Ovary (tissue), 9 donors: Measurements from ENCODE around the gene UNC93A. TPM values are rescaled to one million over a fixed set of nuclear protein-coding genes. Genes with fewer than 3 reads are reported as not detected.

Experiments used
- DNase-seq, 5 donors: peaks; one replicate each; pipeline ENCODE4 v3.0.0-alpha.2; 2019 to 2020
- H3K27ac ChIP-seq, 2 donors: fragments of 200-600 bp; one replicate each; pipeline versions ENCODE4 v1.5.1 to v1.8.0; 2019 to 2022
- H3K27me3 ChIP-seq: fragments of 200-600 bp; one replicate; pipeline ENCODE4 v1.8.0; 2022
- H3K36me3 ChIP-seq: fragments of 200-600 bp; sonication (generic); one replicate; pipeline ENCODE4 v1.5.1; 2019
- H3K4me1 ChIP-seq: one replicate; pipeline ENCODE4 v1.8.1; 2013; ENCODE audit warnings: mild to moderate bottlenecking, moderate library complexity; ENCODE audit not compliant: insufficient read depth
- H3K4me3 ChIP-seq: fragments of 200-600 bp; sonication (generic); one replicate; pipeline ENCODE4 v1.5.1; 2017
- H3K9me3 ChIP-seq, 2 donors: fragments of 200-600 bp in 1 of 2; sonication (generic) in 1 of 2; one replicate each; pipeline versions ENCODE4 v1.5.1 to v1.8.1; 2013 to 2019; ENCODE audit warnings: mild to moderate bottlenecking in 1 of 2, moderate library complexity in 1 of 2
- CTCF ChIP-seq, 3 donors: fragments of 450-650 bp in 2 of 3; fragments of 200-600 bp in 1 of 3; IDR thresholded peaks; one replicate each; pipeline versions ENCODE4 v1.5.1 to v1.8.0; 2016 to 2022; ENCODE audit warnings: antibody characterized with exemption in 3 of 3, mild to moderate bottlenecking in 1 of 3
- EP300 ChIP-seq: sonication (generic); formaldehyde crosslinking; IDR thresholded peaks from one replicate; pipeline ENCODE4 v1.6.1; 2017; ENCODE audit warnings: antibody characterized with exemption
- POLR2A ChIP-seq: fragments of 450-650 bp; IDR thresholded peaks from one replicate; pipeline ENCODE4 v1.6.1; 2017; ENCODE audit warnings: antibody characterized with exemption, mild to moderate bottlenecking, moderate library complexity
- WGBS, 3 donors: extraction: QIAGEN DNeasy Blood & Tissue Kit in 1 of 3; methylation state at CpG; one replicate each; pipeline versions ENCODE4 v1.1.5 to v1.1.7; 2013 to 2017; 5-methylcytosine and 5-hydroxymethylcytosine counted together
- intact Hi-C, 4 donors: fragments of 100-400 bp; cut with DNase I; formaldehyde crosslinking; loops; one replicate each; pipeline versions ENCODE4 v1.11.0 to v1.15.1; 2022 to 2023
- polyA plus RNA-seq, 2 donors: library from polyadenylated mRNA; stranded (reverse); fragments of 200-250 nt in 1 of 2; fragments of 350-450 nt in 1 of 2; fragmentation: Illumina TruSeq in 1 of 2; extraction: RNeasy Lipid Tissue Mini Kit (QIAGEN cat#74804) in 1 of 2; gene quantifications; one replicate each; pipeline ENCODE4 v1.2.3, GENCODE V29; 2013 to 2014
- total RNA-seq, 7 donors: library from RNA; depleted of rRNA in 2 of 7; stranded (reverse); fragments of >200 nt in 2 of 7; fragmentation: NEBNext Ultra II Directional in 3 of 7; extraction: Animal tissue kit (Norgen Biotek cat#: 25700) in 3 of 7; gene quantifications; one replicate each; pipeline versions ENCODE4 v1.1.0 to v1.2.4, GENCODE V29; 2016 to 2023
- donor health status: DM: no; HTN: no; CAD: no; lungs with moderate emphysema.
- donor health status: DM: no; HTN: no; CAD: no.
- donor health status: Bipolar disorder and iron deficiency.
- donor health status: DM: yes; HTN: yes; CAD: no.
- donor health status: DM: no; HTN: no; CAD: no.
- donor health status: DM: yes; HTN: yes; CAD: no.

UNC93A gene
- total and polyA plus RNA-seq, 9 donors, result 0.41 to 0.92 (median 0.42) TPM; not detected in 6

- TF ChIP-seq POLR2A, result no peak
- no peak for TF ChIP-seq EP300
- TF ChIP-seq CTCF (IDR thresholded peaks at IDR 0.05), result no peak
- no peaks in the 10 kb centered on the region for H3K9me3 ChIP-seq
These were observed 32.0 kb downstream of the UNC93A start for GRCh38 chr6:167323111-167323510.

GRCh38 chr6:167324111-167324510 is 33.0 kb downstream of the UNC93A start:
- no peaks in the 10 kb centered on the region for H3K9me3 ChIP-seq
- no peak for TF ChIP-seq EP300
- TF ChIP-seq POLR2A, result no peak
- TF ChIP-seq CTCF (IDR thresholded peaks at IDR 0.05), result no peak
- DNase-seq, result no peak
- intact Hi-C loops, result no loop called here
- H3K4me1 ChIP-seq, result peaks cover 7% of the 10 kb centered on the region
- no peaks in the 10 kb centered on the region for H3K27me3 ChIP-seq
- no peak overlapping the region for H3K27ac ChIP-seq
- 77 to 89% (median 89%) methylated on average over 10 of the region's 10 CpGs for WGBS, 3 donors
- H3K4me3 ChIP-seq, result no peak overlapping the region
- no peaks in the 10 kb centered on the region for H3K36me3 ChIP-seq

More at GRCh38 chr6:167323111-167323510, 32.0 kb downstream of the UNC93A start:
- H3K27me3 ChIP-seq, result no peaks in the 10 kb centered on the region
- intact Hi-C loops, result no loop called here
- no peaks in the 10 kb centered on the region for H3K36me3 ChIP-seq
- no peak for DNase-seq
- H3K27ac ChIP-seq, result no peak overlapping the region
- WGBS, 3 donors, result 82 to 93% (median 87%) methylated on average over 7 of the region's 7 CpGs
- H3K4me1 ChIP-seq, result peaks cover 4% of the 10 kb centered on the region
- H3K4me3 ChIP-seq, result no peak overlapping the region

DNA sequence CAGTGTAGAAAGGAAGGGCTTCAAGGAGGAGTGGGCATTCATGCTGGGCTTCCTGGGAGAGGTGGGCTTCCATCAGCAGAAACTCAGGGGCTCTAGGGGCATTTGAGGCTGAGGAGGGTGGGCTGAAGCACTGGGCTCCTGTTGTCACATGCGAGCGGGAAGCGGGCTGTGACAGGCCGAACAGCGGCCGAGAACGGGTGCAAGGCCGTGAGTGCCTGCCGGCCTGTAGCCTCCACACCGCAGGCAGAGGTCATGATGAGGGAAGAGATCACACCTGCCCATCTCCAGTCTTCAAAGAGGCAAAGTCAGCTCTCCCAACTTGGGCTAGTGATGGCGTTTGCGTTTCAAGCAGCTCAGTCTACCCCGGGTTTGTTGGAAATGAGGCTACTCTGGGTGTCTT is 34.7 kb downstream of the UNC93A start:
- WGBS, 3 donors, result 96 to 98% (median 97%) methylated on average over 13 of the region's 13 CpGs
- intact Hi-C loops, result no loop called here
- Histone ChIP-seq H3K4me1 (peaks cover 7% of the 10 kb centered on the region), H3K4me3 (no peak overlapping the region), H3K36me3 (no peaks in the 10 kb centered on the region), H3K9me3 (no peaks in the 10 kb centered on the region), H3K27ac (no peak overlapping the region), H3K27me3 (no peaks in the 10 kb centered on the region)
- TF ChIP-seq POLR2A (no peak), CTCF (IDR thresholded peaks at IDR 0.05) (no peak), EP300 (no peak)
- DNase-seq, result no peak

GRCh38 chr6:167327391-167327790 is 36.3 kb downstream of the UNC93A start:
- H3K27ac ChIP-seq, result no peak overlapping the region
- no peak overlapping the region for H3K4me3 ChIP-seq
- TF ChIP-seq POLR2A, result no peak
- no peak for TF ChIP-seq CTCF (IDR thresholded peaks at IDR 0.05)
- no peak for TF ChIP-seq EP300
- peaks cover 7% of the 10 kb centered on the region for H3K4me1 ChIP-seq
- 19 to 33% (median 23%) methylated on average over 4 of the region's 4 CpGs for WGBS, 3 donors
- no peaks in the 10 kb centered on the region for H3K27me3 ChIP-seq
- intact Hi-C loops, result no loop called here
- no peaks in the 10 kb centered on the region for H3K36me3 ChIP-seq
- no peaks in the 10 kb centered on the region for H3K9me3 ChIP-seq
- DNase-seq, result no peak
